Nephron progenitor cell (in vitro differentiated cells): Measurements from ENCODE around the gene PMIS2.
A peak's percentile ranks its signal among the peaks of the same experiment; 100 is the strongest.

ENCODE experiments used
- DNase-seq: peaks from one replicate; pipeline ENCODE4 v3.0.0; 2021
- H3K27ac Mint-ChIP-seq: 2 replicates; pipeline ENCODE4 v1.8.0; 2021; ENCODE audit warnings: mild to moderate bottlenecking, moderate library complexity, mixed read lengths
- H3K27me3 Mint-ChIP-seq: 2 replicates; pipeline ENCODE4 v1.8.0; 2021; ENCODE audit warnings: mild to moderate bottlenecking, low read depth, mixed read lengths; ENCODE audit not compliant: poor library complexity
- H3K36me3 Mint-ChIP-seq: 2 replicates; pipeline ENCODE4 v1.8.0; 2021; ENCODE audit warnings: low read depth, mixed read lengths
- H3K4me1 Mint-ChIP-seq: 2 replicates; pipeline ENCODE4 v1.8.0; 2021; ENCODE audit warnings: mixed read lengths
- H3K4me3 Mint-ChIP-seq: 2 replicates; pipeline ENCODE4 v1.8.0; 2021; ENCODE audit warnings: mild to moderate bottlenecking, moderate library complexity, mixed read lengths
- H3K9me3 Mint-ChIP-seq: 2 replicates; pipeline ENCODE4 v1.8.0; 2021; ENCODE audit warnings: mild to moderate bottlenecking, moderate library complexity, mixed read lengths
- TF ChIP-seq, protein P1 (sequence below): fragments of 200-600 bp; sonication (generic); IDR thresholded peaks from 2 replicates; pipeline ENCODE4 v1.5.0; 2021; ENCODE audit warnings: antibody characterized with exemption

PMIS2 gene

GRCh38 chr19:35636651-35637050 lies 50.7 kb downstream of the PMIS2 start:
- H3K27ac Mint-ChIP-seq: peak overlapping the region; percentile 45
- H3K4me1 Mint-ChIP-seq: peaks cover 21% of the 10 kb centered on the region
- no peaks in the 10 kb centered on the region for H3K27me3 Mint-ChIP-seq
- H3K4me3 Mint-ChIP-seq: no peak overlapping the region
- no peaks in the 10 kb centered on the region for H3K9me3 Mint-ChIP-seq
- DNase-seq: no peak
- TF ChIP-seq, protein P1, sequence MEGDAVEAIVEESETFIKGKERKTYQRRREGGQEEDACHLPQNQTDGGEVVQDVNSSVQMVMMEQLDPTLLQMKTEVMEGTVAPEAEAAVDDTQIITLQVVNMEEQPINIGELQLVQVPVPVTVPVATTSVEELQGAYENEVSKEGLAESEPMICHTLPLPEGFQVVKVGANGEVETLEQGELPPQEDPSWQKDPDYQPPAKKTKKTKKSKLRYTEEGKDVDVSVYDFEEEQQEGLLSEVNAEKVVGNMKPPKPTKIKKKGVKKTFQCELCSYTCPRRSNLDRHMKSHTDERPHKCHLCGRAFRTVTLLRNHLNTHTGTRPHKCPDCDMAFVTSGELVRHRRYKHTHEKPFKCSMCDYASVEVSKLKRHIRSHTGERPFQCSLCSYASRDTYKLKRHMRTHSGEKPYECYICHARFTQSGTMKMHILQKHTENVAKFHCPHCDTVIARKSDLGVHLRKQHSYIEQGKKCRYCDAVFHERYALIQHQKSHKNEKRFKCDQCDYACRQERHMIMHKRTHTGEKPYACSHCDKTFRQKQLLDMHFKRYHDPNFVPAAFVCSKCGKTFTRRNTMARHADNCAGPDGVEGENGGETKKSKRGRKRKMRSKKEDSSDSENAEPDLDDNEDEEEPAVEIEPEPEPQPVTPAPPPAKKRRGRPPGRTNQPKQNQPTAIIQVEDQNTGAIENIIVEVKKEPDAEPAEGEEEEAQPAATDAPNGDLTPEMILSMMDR: no peak
- peaks cover 36% of the 10 kb centered on the region for H3K36me3 Mint-ChIP-seq
